GM12872 (cell line): ENCODE data around the gene CNNM4.

Source experiments
- CTCF ChIP-seq: IDR thresholded peaks from 3 replicates; pipeline ENCODE4 v1.5.1; 2011; ENCODE audit warnings: low read depth, mild to moderate bottlenecking, low read length, moderate library complexity; ENCODE audit not compliant: insufficient read depth

The CNNM4 gene

GRCh38 chr2:96826546-96827278 lies 66.0 kb downstream of the CNNM4 start:
- TF ChIP-seq CTCF, result no peak

DNA sequence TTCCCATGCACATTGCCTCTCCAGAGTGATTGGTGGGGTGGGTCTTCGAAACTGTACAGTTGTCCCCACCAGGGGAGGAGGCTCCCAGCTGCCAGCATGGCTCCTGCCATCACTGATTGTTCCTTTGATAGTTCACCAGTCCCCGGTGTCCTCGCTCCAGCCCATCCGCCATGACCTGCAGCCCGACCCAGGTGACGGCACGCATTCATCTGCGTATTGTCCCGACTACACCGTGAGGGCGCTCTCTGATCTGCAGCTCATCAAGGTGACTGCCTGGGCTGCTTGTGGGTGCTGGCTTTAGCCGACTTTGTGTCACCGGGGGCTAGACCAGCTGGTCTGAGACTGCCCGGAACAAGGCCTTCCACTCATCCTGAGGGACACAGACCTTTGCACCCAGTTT lies 67.7 kb downstream of the CNNM4 start:
- no peak for TF ChIP-seq CTCF

DNA sequence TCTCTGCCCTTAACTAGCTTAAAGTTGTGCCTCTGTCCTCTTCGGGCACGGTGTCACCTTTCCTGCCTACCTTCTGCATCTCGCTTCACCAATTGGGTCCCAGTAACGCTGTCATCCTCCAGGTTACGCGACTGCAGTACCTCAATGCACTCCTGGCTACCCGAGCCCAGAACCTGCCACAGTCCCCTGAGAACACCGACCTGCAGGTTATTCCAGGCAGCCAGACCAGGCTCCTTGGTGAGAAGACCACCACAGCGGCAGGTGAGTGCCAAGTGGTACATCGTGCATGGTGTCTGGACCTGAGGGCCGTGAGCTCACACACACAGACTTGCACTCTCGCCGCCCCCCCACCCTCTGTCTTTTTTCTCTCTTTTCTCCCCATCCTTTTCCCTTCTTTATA lies 68.2 kb downstream of the CNNM4 start:
- no peak for TF ChIP-seq CTCF

GRCh38 chr2:96830044-96830562 lies 69.4 kb downstream of the CNNM4 start:
- TF ChIP-seq CTCF, result no peak

DNA sequence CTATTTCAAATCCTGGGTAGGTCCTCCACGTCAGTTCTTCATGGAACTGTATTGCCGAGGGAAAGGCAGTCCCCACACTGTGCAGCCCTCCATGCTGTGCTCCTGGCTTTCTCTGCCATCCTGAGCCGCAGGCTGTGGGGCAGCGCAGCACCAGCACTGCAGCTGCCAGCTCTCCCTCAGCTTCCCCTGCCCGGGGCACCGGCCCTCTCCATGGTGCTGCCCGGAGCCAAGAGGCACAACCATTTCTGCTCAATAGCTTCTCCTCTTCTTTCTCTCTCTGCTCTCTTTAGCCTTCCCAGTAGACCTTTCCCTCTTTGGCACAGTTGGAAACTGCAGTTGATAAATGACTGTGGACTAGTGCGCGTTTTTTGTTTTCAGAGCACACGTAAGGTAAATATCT lies 71.0 kb downstream of the CNNM4 start:
- no peak for TF ChIP-seq CTCF

GRCh38 chr2:96832408-96832753 lies 71.7 kb downstream of the CNNM4 start:
- TF ChIP-seq CTCF, result no peak

GRCh38 chr2:96832754-96833507 lies 72.2 kb downstream of the CNNM4 start:
- TF ChIP-seq CTCF, result no peak
